ENCODE data around the gene ADARB2.

Gene ADARB2

GRCh38 chr10:1361411-1362105 is 375.8 kb downstream of the ADARB2 start:
- ChIA-PET POLR2A (interaction anchor here (0.6 kb wide), 1 partner anchor 109 kb away, joined by 3 read pairs; no protein-coding TSS in a partner anchor), CTCF (no interaction called here)
- H3K9me3 ChIP-seq (ENCODE audit: control insufficient read depth, insufficient read depth, low read depth, low read length), result no peaks in the 10 kb centered on the region
- H3K4me1 ChIP-seq (ENCODE audit: control insufficient read depth, insufficient read depth, low read length), result no peaks in the 10 kb centered on the region
- no peak overlapping the region for H3K4me3 ChIP-seq (ENCODE audit: low read depth, low read length)
- no peak overlapping the region for H3K27ac ChIP-seq (ENCODE audit: extremely low read depth, low read depth, low read length)
- no peaks in the 10 kb centered on the region for H3K36me3 ChIP-seq (ENCODE audit: control insufficient read depth in 2 of 2, insufficient read depth in 1 of 2, low read length in 2 of 2)
- no peak for TF ChIP-seq ZNF580 (tag by site-specific recombination; IDR thresholded peaks at IDR 0.05)
- TF ChIP-seq KLF17 (tag by site-specific recombination; IDR thresholded peaks at IDR 0.05), result no peak
- no peak for TF ChIP-seq SCRT2 (tag by site-specific recombination; IDR thresholded peaks at IDR 0.05)
- TF ChIP-seq REST (tag by site-specific recombination; IDR thresholded peaks at IDR 0.05), result no peak
- TF ChIP-seq ZNF362 (tag by site-specific recombination; IDR thresholded peaks at IDR 0.05), result no peak
- TF ChIP-seq ZNF26 (tag by site-specific recombination; IDR thresholded peaks at IDR 0.05), result no peak
- TF ChIP-seq ZNF311 (tag by site-specific recombination; IDR thresholded peaks at IDR 0.05; ENCODE audit: borderline replicate concordance), result no peak
- TF ChIP-seq KLF9 (tag by site-specific recombination; IDR thresholded peaks at IDR 0.05; ENCODE audit: low read depth), result no peak
- no peak for TF ChIP-seq ZNF747 (tag by site-specific recombination; IDR thresholded peaks at IDR 0.05)
- no peak for TF ChIP-seq ZNF391 (tag by site-specific recombination; IDR thresholded peaks at IDR 0.05; ENCODE audit: borderline replicate concordance, low read depth)
- no peak for TF ChIP-seq HIC1 (tag by site-specific recombination; IDR thresholded peaks at IDR 0.05)
- TF ChIP-seq ZNF529 (tag by site-specific recombination; IDR thresholded peaks at IDR 0.05; ENCODE audit: insufficient replicate concordance), result no peak
- no peak for TF ChIP-seq ZNF514 (tag by site-specific recombination; IDR thresholded peaks at IDR 0.05)
- no peak for TF ChIP-seq ZNF585B (tag by site-specific recombination; IDR thresholded peaks at IDR 0.05)
- no peak for TF ChIP-seq ZFP69B (tag by site-specific recombination; IDR thresholded peaks at IDR 0.05)
- no peak for TF ChIP-seq ZNF280D (tag by site-specific recombination; IDR thresholded peaks at IDR 0.05)
- TF ChIP-seq ZNF416 (tag by site-specific recombination; IDR thresholded peaks at IDR 0.05), result no peak
- no peak for TF ChIP-seq ZNF548 (tag by site-specific recombination; IDR thresholded peaks at IDR 0.05)
